ENCODE results near the gene TBC1D2B. TPM values are rescaled to one million over a fixed set of nuclear protein-coding genes. Genes with fewer than 3 reads are reported as not detected.

TBC1D2B gene
- total RNA-seq, 1 donor from 2014 or later: 13.7 TPM

DNA sequence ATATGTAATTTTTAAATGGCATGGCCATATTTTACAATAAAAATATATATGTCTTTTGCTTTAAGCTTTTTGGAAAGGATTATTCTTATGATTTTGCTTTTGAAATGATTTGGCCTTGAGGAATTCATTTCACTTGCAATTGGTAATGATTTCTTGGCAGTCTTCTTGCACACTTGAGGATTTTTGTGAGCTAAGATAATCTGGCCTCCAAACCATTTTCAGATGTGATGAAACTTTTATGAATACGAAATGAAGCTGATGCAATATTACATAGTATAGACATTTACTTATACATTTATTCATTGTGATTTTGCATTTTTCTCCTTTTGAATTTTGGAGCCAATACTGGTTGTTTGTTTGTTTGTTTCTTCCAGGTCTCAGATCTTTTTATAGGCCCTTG is 8.4 kb upstream of the TBC1D2B start:
- no peak for FAIRE-seq
- H3K36me3 ChIP-seq (ENCODE audit: control insufficient read depth, insufficient read depth, low read length): no peaks in the 10 kb centered on the region
- TF ChIP-seq CTCF (IDR thresholded peaks at IDR 0.05; ENCODE audit: insufficient read depth, low read length, severe bottlenecking): no peak

GRCh38 chr15:78084449-78084750 is 6.9 kb upstream of the TBC1D2B start:
- FAIRE-seq (no peak), DNase-seq (ENCODE audit: low read depth) (no peak)
- Histone ChIP-seq H3K27me3 (ENCODE audit: control insufficient read depth, insufficient read depth, low read length) (no peaks in the 10 kb centered on the region), H3K36me3 (ENCODE audit: control insufficient read depth, insufficient read depth, low read length) (no peaks in the 10 kb centered on the region), H3K4me3 (ENCODE audit: low read depth, low read length) (no peak overlapping the region)
- no peak for TF ChIP-seq CTCF (IDR thresholded peaks at IDR 0.05; ENCODE audit: insufficient read depth, low read length, severe bottlenecking)

More for the DNA sequence above, 8.4 kb upstream of the TBC1D2B start:
- no peaks in the 10 kb centered on the region for H3K27me3 ChIP-seq (ENCODE audit: control insufficient read depth, insufficient read depth, low read length)
- H3K4me3 ChIP-seq (ENCODE audit: low read depth, low read length): no peak overlapping the region
- no peak for DNase-seq (ENCODE audit: low read depth)

DNA sequence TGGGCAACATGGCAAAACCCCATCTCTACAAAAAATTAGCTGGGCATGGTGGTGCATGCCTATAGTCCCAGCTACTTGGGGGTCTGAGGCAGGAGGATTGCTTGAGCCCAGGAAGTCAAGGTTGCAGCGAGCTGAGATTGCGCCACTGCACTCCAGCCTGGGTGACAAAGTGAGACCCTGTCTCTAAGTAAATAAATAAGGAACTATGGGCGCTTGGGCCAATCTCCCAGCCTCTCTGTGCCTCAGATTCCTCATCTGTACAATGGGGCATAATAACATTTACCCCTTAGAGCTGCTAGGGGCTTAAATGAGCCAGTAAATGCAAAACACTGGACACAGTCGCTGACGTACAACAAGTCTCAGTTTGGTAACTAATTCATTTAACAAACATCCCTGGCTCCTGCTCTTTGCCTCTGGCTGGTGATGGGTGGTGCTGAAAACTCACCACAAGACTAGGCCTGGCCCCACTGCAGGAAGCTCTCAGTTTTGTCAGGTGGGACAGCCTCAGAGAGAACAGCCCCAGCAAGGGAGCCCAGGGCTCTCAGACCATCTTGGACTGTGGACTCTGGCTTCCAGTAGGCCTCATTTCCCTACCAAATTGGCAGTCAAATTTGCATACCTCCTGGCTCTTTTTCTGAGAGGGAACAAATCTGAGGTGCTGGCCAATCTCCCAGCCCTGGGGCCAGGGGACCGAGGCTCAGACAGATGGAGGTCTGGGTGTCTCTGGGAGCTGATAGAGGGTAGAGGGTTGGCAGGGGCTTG is 6.4 kb upstream of the TBC1D2B start:
- no peaks in the 10 kb centered on the region for H3K36me3 ChIP-seq (ENCODE audit: control insufficient read depth, insufficient read depth, low read length)

DNA sequence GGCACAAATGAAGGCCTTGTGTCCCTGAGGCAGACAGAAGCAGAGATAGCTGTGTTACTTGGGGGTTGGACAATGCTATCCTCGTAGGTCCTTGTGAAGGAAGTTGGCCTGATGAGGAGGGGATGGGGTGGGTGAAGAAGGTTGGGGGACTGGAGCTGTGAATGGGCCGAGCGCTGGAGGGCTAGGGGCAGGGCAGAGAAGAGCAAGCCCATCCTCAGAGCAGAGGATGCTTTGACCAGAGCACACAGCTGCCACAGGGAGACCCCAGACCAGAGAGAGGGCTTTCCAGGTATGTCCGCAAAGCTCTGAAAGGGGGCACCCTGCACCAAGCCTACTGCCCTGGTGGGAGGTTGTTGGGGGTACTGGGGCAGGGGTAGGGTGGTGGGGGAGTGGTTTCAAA is 5.7 kb upstream of the TBC1D2B start:
- FAIRE-seq: no peak
- DNase-seq (ENCODE audit: low read depth): no peak
- Histone ChIP-seq H3K4me3 (ENCODE audit: low read depth, low read length) (no peak overlapping the region), H3K36me3 (ENCODE audit: control insufficient read depth, insufficient read depth, low read length) (no peaks in the 10 kb centered on the region), H3K27me3 (ENCODE audit: control insufficient read depth, insufficient read depth, low read length) (no peaks in the 10 kb centered on the region)
- no peak for TF ChIP-seq CTCF (IDR thresholded peaks at IDR 0.05; ENCODE audit: insufficient read depth, low read length, severe bottlenecking)

More for the DNA sequence above, 6.4 kb upstream of the TBC1D2B start:
- no peaks in the 10 kb centered on the region for H3K27me3 ChIP-seq (ENCODE audit: control insufficient read depth, insufficient read depth, low read length)
- no peak for TF ChIP-seq CTCF (IDR thresholded peaks at IDR 0.05; ENCODE audit: insufficient read depth, low read length, severe bottlenecking)
- DNase-seq (ENCODE audit: low read depth) (no peak), FAIRE-seq (no peak)
- H3K4me3 ChIP-seq (ENCODE audit: low read depth, low read length): no peak overlapping the region

DNA sequence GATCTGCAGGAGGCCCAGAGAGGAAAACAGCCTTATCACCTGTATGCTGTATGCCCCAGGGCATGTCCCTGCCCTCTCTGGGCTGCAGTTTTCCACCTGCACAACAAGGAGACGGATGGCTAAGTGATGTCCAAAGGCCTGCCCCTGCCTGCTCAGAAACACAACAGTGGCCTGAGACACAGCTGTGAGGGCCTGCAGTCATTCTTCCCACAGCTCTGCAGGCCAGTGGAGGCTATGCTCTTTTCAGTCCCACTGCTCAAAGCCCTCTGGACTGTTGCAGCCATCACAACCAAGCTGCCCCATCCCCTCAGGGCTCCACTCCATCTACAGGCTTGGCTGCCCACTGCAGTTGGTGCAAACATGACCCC is 5.2 kb upstream of the TBC1D2B start:
- FAIRE-seq: peak; percentile 7
- TF ChIP-seq CTCF (IDR thresholded peaks at IDR 0.05; ENCODE audit: insufficient read depth, low read length, severe bottlenecking): no peak
- Histone ChIP-seq H3K36me3 (ENCODE audit: control insufficient read depth, insufficient read depth, low read length) (no peaks in the 10 kb centered on the region), H3K4me3 (ENCODE audit: low read depth, low read length) (no peak overlapping the region), H3K27me3 (ENCODE audit: control insufficient read depth, insufficient read depth, low read length) (no peaks in the 10 kb centered on the region)
- no peak for DNase-seq (ENCODE audit: low read depth)

All from bronchial epithelial cell (primary cell).